Spleen (tissue), 11 donors: ENCODE results near the gene PARVG. TPM values are rescaled to one million over a fixed set of nuclear protein-coding genes. Genes with fewer than 3 reads are reported as not detected.
A peak's percentile ranks its signal among the peaks of the same experiment; 100 is the strongest.

Experiments used
- DNase-seq: peaks from one replicate; pipeline ENCODE4 v3.0.0-alpha.2; 2020
- H3K27ac ChIP-seq, 8 donors: fragments of 200-600 bp; sonication (generic) in 7 of 8; 1 replicate in 4 of 8; 2 replicates in 4 of 8; pipeline versions ENCODE4 v1.5.0 to v1.8.0; 2016 to 2021; ENCODE audit warnings: inconsistent platforms in 4 of 8, mild to moderate bottlenecking in 4 of 8, moderate library complexity in 1 of 8
- H3K27me3 ChIP-seq, 7 donors: fragments of 200-600 bp; sonication (generic) in 6 of 7; replicated peaks in 1 of 7; 1 replicate in 4 of 7; 2 replicates in 3 of 7; pipeline versions ENCODE4 v1.5.0 to v1.8.0; 2016 to 2021; ENCODE audit warnings: inconsistent platforms in 3 of 7, mild to moderate bottlenecking in 1 of 7
- H3K36me3 ChIP-seq, 6 donors: fragments of 200-600 bp; sonication (generic) in 5 of 6; 1 replicate in 4 of 6; 2 replicates in 2 of 6; pipeline versions ENCODE4 v1.5.0 to v1.8.0; 2016 to 2021; ENCODE audit warnings: inconsistent platforms in 2 of 6
- H3K4me1 ChIP-seq, 6 donors: fragments of 200-600 bp; sonication (generic) in 5 of 6; 1 replicate in 3 of 6; 2 replicates in 3 of 6; pipeline versions ENCODE4 v1.5.0 to v1.8.0; 2016 to 2021; ENCODE audit warnings: inconsistent platforms in 3 of 6
- H3K4me3 ChIP-seq, 8 donors: fragments of 200-600 bp; sonication (generic) in 7 of 8; 1 replicate in 4 of 8; 2 replicates in 4 of 8; pipeline versions ENCODE4 v1.5.0 to v1.8.0; 2016 to 2021; ENCODE audit warnings: inconsistent platforms in 4 of 8, mild to moderate bottlenecking in 4 of 8, moderate library complexity in 2 of 8
- H3K9me3 ChIP-seq, 8 donors: fragments of 200-600 bp; sonication (generic) in 7 of 8; 1 replicate in 4 of 8; 2 replicates in 4 of 8; pipeline versions ENCODE4 v1.5.0 to v1.8.0; 2016 to 2021; ENCODE audit warnings: inconsistent platforms in 4 of 8
- POLR2A ChIP-seq, 3 donors: fragments of 450-650 bp; IDR thresholded peaks; one replicate each; pipeline ENCODE4 v1.5.1; 2017; ENCODE audit warnings: antibody characterized with exemption in 3 of 3, mild to moderate bottlenecking in 1 of 3
- POLR2AphosphoS5 ChIP-seq, 3 donors: sonication (generic); formaldehyde crosslinking; IDR thresholded peaks; one replicate each; pipeline ENCODE4 v1.5.1; 2017; ENCODE audit warnings: antibody characterized with exemption in 3 of 3
- WGBS, 5 donors: extraction: QIAGEN DNeasy Blood & Tissue Kit in 3 of 5; methylation state at CpG; one replicate each; pipeline versions ENCODE4 v1.1.5 to v1.1.7; 2013 to 2018; 5-methylcytosine and 5-hydroxymethylcytosine counted together
- intact Hi-C: fragments of 100-400 bp; cut with DNase I; formaldehyde crosslinking; loops from one replicate; pipeline ENCODE4 v1.15.0; 2023; ENCODE audit warnings: low total_unique reads
- polyA plus RNA-seq, 3 donors: library from polyadenylated mRNA; stranded (reverse); fragments of 200-250 nt; gene quantifications; one replicate each; pipeline ENCODE4 v1.2.1, GENCODE V29; 2013
- total RNA-seq, 7 donors: library from RNA; depleted of rRNA in 3 of 7; stranded (reverse); fragments of >200 nt in 3 of 7; fragmentation: NEBNext Ultra II Directional in 4 of 7; extraction: Animal tissue kit (Norgen Biotek cat#: 25700) in 4 of 7; gene quantifications; one replicate each; pipeline versions ENCODE4 v1.1.0 to v1.2.1, GENCODE V29; 2016 to 2021
- TF ChIP-seq, protein P1 (sequence below), 11 experiments: fragments of 200-600 bp in 7 of 11; fragments of 450-650 bp in 4 of 11; sonication (generic) in 4 of 11; IDR thresholded peaks in 8 of 11; conservative IDR thresholded peaks in 3 of 11; 1 replicate in 7 of 11; 2 replicates in 4 of 11; pipeline versions ENCODE4 v1.4.0 to v1.8.0; 2016 to 2021; ENCODE audit warnings: antibody characterized with exemption in 11 of 11, inconsistent platforms in 4 of 11, mild to moderate bottlenecking in 1 of 11
- donor health status: healthy with polysubstance abuse.
- donor health status: DM: no; HTN: no; CAD: no; lungs with moderate emphysema.
- donor health status: DM: no; HTN: no; CAD: no.
- donor health status: Bipolar disorder and iron deficiency.
- donor health status: healthy.
- donor health status: DM: no; HTN: no; CAD: no.
- donor health status: DM: yes; HTN: yes; CAD: no.

Gene PARVG
- total and polyA plus RNA-seq, 10 donors = 118 to 226 (median 159) TPM

DNA sequence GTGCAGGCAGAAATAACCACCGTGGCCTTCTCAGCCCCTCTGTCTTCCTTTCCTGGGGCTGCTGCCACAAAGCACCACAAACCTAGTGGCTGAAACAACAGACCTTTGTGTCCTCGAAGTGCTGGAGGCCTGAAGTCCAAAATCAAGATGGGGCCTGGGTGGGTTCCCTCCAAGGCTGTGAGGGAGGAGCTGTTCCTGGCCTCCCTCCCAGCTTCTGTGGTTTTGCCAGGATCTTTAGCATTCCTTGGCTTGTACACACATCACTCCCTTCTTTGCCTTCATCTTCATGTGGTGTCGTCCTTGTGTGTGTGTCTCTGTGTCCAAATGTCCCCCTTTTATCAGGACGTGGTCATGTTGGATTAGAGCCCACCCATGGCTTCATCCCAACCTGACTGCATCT is 29.0 kb upstream of the PARVG start:
- Histone ChIP-seq H3K4me1 (no peaks in the 10 kb centered on the region), H3K36me3 (peaks cover 0 to 89% (median 31%) of the 10 kb centered on the region in 6 donors), H3K9me3 (no peaks in the 10 kb centered on the region), H3K27ac (no peak overlapping the region), H3K4me3 (no peak overlapping the region), H3K27me3 (no peaks in the 10 kb centered on the region)
- no peak for DNase-seq
- WGBS, 5 donors = 76 to 85% (median 83%) methylated on average over 4 of the region's 4 CpGs
- intact Hi-C loops = no loop called here
- TF ChIP-seq, protein P1, sequence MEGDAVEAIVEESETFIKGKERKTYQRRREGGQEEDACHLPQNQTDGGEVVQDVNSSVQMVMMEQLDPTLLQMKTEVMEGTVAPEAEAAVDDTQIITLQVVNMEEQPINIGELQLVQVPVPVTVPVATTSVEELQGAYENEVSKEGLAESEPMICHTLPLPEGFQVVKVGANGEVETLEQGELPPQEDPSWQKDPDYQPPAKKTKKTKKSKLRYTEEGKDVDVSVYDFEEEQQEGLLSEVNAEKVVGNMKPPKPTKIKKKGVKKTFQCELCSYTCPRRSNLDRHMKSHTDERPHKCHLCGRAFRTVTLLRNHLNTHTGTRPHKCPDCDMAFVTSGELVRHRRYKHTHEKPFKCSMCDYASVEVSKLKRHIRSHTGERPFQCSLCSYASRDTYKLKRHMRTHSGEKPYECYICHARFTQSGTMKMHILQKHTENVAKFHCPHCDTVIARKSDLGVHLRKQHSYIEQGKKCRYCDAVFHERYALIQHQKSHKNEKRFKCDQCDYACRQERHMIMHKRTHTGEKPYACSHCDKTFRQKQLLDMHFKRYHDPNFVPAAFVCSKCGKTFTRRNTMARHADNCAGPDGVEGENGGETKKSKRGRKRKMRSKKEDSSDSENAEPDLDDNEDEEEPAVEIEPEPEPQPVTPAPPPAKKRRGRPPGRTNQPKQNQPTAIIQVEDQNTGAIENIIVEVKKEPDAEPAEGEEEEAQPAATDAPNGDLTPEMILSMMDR (IDR thresholded peaks at IDR 0.05 in 8 of 11, conservative IDR thresholded peaks at IDR 0.05 in 3 of 11) = no peak
- TF ChIP-seq POLR2AphosphoS5 (IDR thresholded peaks at IDR 0.05) = peak in 1 of 3 donors; percentile 26

DNA sequence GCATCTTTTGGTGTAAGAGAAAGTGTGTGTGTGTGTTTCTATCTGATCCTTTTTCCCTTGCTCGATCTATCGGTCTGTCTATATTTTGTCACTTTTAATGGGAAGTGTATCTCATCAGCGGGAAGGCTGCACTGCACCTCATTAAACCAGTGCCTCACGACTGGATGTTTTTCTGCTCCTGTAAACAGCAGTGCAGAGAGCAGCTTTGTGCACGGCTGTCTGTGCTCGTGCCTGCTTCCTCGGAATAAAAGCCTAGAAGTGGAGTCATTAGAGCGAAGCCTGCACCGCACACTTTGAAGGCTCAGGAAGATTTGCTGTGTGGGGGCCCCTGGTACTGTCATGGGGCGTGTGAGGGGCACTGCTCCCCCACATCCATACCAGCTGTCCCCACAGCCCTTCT is 27.0 kb upstream of the PARVG start:
- Histone ChIP-seq H3K27ac (no peak overlapping the region), H3K4me1 (no peaks in the 10 kb centered on the region), H3K9me3 (no peaks in the 10 kb centered on the region), H3K27me3 (no peaks in the 10 kb centered on the region), H3K36me3 (peaks cover 0 to 89% (median 32%) of the 10 kb centered on the region in 6 donors), H3K4me3 (no peak overlapping the region)
- TF ChIP-seq, protein P1 (IDR thresholded peaks at IDR 0.05 in 8 of 11, conservative IDR thresholded peaks at IDR 0.05 in 3 of 11) = no peak
- TF ChIP-seq POLR2A (IDR thresholded peaks at IDR 0.05) (no peak), POLR2AphosphoS5 (IDR thresholded peaks at IDR 0.05) (no peak)
- WGBS, 5 donors = 93 to 97% (median 95%) methylated on average over 8 to 10 of the region's 10 CpGs
- intact Hi-C loops = no loop called here
- no peak for DNase-seq

DNA sequence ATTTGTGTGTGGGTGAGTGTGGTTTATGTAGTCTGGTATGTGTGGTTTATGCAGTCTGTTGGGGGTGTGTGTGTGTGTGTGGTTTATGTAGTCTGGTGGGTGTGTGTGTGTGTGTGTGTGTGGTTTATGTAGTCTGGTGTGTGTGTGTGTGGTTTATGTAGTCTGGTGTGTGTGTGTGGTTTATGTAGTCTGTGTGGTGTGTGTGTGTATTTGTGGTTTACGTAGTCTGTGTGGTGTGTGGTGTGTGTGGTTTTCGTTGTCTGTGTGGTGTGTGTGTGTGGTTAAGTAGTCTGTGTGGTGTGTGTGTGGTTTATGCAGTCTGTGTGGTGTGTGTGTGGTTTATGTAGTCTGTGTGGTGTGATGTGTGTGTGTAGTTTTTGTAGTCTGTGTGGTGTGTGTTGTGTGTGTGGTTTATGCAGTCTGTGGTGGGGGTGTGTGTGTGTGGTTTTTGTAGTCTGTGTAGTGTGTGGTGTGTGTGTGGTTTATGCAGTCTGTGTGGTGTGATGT is 26.2 kb upstream of the PARVG start:
- peaks cover 0 to 89% (median 31%) of the 10 kb centered on the region in 6 donors for H3K36me3 ChIP-seq
- no peaks in the 10 kb centered on the region for H3K27me3 ChIP-seq
- TF ChIP-seq, protein P1 (IDR thresholded peaks at IDR 0.05 in 8 of 11, conservative IDR thresholded peaks at IDR 0.05 in 3 of 11) = no peak
- no peak for TF ChIP-seq POLR2A (IDR thresholded peaks at IDR 0.05)
- TF ChIP-seq POLR2AphosphoS5 (IDR thresholded peaks at IDR 0.05) = no peak
- no peak overlapping the region for H3K4me3 ChIP-seq
- no peaks in the 10 kb centered on the region for H3K9me3 ChIP-seq
- intact Hi-C loops = no loop called here
- 32 to 68% (median 47%) methylated on average over 2 of the region's 2 CpGs for WGBS, 5 donors
- H3K4me1 ChIP-seq = peaks cover 0 to 6% (median 0%) of the 10 kb centered on the region in 6 donors
- no peak overlapping the region for H3K27ac ChIP-seq
- DNase-seq = no peak

DNA sequence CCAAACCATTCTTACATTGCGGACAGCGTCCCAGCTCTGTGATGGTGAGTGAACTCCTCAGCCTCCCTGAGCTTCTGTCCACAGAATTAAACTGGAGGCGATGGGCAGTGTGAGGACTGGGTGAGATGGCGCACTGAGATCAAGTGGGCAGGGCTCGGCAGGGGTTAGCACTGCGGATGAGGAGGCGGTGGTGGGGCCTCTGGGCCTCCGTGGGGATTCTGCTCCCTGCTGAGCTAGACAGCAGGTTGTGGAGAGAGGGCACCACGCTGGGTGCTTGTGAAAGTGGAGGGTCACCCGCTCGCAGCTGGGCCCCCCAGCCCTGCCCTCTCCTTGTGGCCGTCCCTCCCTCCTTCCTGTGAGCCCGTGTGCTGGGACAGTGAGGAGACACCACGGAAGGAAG is 25.6 kb upstream of the PARVG start:
- TF ChIP-seq POLR2AphosphoS5 (IDR thresholded peaks at IDR 0.05) (no peak), POLR2A (IDR thresholded peaks at IDR 0.05) (no peak)
- TF ChIP-seq, protein P1 (IDR thresholded peaks at IDR 0.05 in 8 of 11, conservative IDR thresholded peaks at IDR 0.05 in 3 of 11) = no peak
- 77 to 92% (median 81%) methylated on average over 13 to 14 of the region's 14 CpGs for WGBS, 5 donors
- H3K4me1 ChIP-seq = peaks cover 0 to 12% (median 4%) of the 10 kb centered on the region in 6 donors
- H3K36me3 ChIP-seq = peaks cover 0 to 89% (median 34%) of the 10 kb centered on the region in 6 donors
- H3K9me3 ChIP-seq = no peaks in the 10 kb centered on the region
- H3K27ac ChIP-seq = no peak overlapping the region
- intact Hi-C loops = no loop called here
- no peaks in the 10 kb centered on the region for H3K27me3 ChIP-seq
- H3K4me3 ChIP-seq = no peak overlapping the region
- no peak for DNase-seq
